ENCODE results near the gene TUBGCP6.

Gene TUBGCP6

GRCh38 chr22:50220603-50221409 is 24.0 kb downstream of the TUBGCP6 start:
- peaks cover 7% of the 10 kb centered on the region for H3K27me3 Mint-ChIP-seq (ENCODE audit: low read depth, poor library complexity)
- no peak for DNase-seq

DNA sequence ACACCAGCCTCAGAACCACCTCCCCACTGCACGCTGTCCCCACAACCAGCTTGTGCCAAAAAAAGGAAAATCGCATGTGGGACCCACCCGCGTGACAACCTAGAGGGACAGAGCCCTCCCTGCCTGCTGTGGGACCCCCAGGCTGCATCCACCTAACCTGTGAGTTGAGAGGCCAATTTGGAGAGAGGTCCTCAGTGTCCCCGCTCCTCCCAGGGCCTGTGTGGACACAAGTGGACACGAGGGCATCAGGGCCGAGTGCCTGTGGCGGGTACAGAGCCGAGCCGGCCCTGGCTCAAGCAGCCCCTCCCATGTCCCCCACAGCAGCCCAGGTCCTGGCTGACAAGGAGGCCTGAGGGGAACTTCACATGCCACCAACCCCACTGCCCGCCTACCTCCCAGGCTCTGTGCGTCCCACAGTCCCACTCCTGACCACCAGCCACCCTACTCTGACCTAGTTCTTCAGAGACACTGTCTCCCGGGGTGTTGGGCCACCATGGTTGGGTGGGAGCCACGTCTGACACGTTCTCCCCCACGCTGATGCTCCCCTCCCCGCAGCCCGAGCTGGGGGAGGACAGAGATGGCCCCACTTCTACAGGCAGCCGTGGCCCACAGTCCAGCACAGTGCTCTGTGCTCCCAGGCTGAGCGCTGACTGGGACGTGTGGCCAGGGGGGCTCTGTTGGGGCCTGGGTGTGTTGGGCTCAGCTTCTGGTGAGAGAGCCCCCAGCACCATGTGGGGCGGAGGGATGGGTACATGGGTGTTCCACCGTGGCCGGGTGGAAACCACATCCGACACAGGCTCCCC is 24.8 kb downstream of the TUBGCP6 start:
- Mint-ChIP-seq H3K4me3 (no peak overlapping the region), H3K9me3 (no peaks in the 10 kb centered on the region), H3K36me3 (ENCODE audit: low read depth) (peaks cover 37% of the 10 kb centered on the region), H3K27ac (no peak overlapping the region), H3K4me1 (peaks cover 5% of the 10 kb centered on the region), H3K27me3 (ENCODE audit: low read depth, poor library complexity) (peaks cover 3% of the 10 kb centered on the region)
- TF ChIP-seq, protein P1, sequence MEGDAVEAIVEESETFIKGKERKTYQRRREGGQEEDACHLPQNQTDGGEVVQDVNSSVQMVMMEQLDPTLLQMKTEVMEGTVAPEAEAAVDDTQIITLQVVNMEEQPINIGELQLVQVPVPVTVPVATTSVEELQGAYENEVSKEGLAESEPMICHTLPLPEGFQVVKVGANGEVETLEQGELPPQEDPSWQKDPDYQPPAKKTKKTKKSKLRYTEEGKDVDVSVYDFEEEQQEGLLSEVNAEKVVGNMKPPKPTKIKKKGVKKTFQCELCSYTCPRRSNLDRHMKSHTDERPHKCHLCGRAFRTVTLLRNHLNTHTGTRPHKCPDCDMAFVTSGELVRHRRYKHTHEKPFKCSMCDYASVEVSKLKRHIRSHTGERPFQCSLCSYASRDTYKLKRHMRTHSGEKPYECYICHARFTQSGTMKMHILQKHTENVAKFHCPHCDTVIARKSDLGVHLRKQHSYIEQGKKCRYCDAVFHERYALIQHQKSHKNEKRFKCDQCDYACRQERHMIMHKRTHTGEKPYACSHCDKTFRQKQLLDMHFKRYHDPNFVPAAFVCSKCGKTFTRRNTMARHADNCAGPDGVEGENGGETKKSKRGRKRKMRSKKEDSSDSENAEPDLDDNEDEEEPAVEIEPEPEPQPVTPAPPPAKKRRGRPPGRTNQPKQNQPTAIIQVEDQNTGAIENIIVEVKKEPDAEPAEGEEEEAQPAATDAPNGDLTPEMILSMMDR (IDR thresholded peaks at IDR 0.05) = no peak
- DNase-seq = no peak

More at GRCh38 chr22:50220603-50221409, 24.0 kb downstream of the TUBGCP6 start:
- no peaks in the 10 kb centered on the region for H3K9me3 Mint-ChIP-seq
- H3K36me3 Mint-ChIP-seq (ENCODE audit: low read depth) = peaks cover 33% of the 10 kb centered on the region
- H3K4me1 Mint-ChIP-seq = peaks cover 5% of the 10 kb centered on the region
- TF ChIP-seq, protein P1 (IDR thresholded peaks at IDR 0.05) = no peak
- no peak overlapping the region for H3K27ac Mint-ChIP-seq
- H3K4me3 Mint-ChIP-seq = no peak overlapping the region

- H3K27ac Mint-ChIP-seq = no peak overlapping the region
- H3K4me3 Mint-ChIP-seq = no peak overlapping the region
- peaks cover 4% of the 10 kb centered on the region for H3K4me1 Mint-ChIP-seq
- no peaks in the 10 kb centered on the region for H3K9me3 Mint-ChIP-seq
- no peak for DNase-seq
- TF ChIP-seq, protein P1 (IDR thresholded peaks at IDR 0.05) = no peak
- peaks cover 42% of the 10 kb centered on the region for H3K36me3 Mint-ChIP-seq (ENCODE audit: low read depth)
- H3K27me3 Mint-ChIP-seq (ENCODE audit: low read depth, poor library complexity) = peaks cover under 1% of the 10 kb centered on the region
These were observed 25.7 kb downstream of the TUBGCP6 start for GRCh38 chr22:50218996-50219727.

GRCh38 chr22:50218153-50218995 is 26.4 kb downstream of the TUBGCP6 start:
- H3K9me3 Mint-ChIP-seq = no peaks in the 10 kb centered on the region
- H3K36me3 Mint-ChIP-seq (ENCODE audit: low read depth) = peaks cover 43% of the 10 kb centered on the region
- no peak for DNase-seq
- no peak overlapping the region for H3K27ac Mint-ChIP-seq
- no peak overlapping the region for H3K4me3 Mint-ChIP-seq
- H3K27me3 Mint-ChIP-seq (ENCODE audit: low read depth, poor library complexity) = no peaks in the 10 kb centered on the region
- TF ChIP-seq, protein P1 (IDR thresholded peaks at IDR 0.05) = no peak
- no peaks in the 10 kb centered on the region for H3K4me1 Mint-ChIP-seq

DNA sequence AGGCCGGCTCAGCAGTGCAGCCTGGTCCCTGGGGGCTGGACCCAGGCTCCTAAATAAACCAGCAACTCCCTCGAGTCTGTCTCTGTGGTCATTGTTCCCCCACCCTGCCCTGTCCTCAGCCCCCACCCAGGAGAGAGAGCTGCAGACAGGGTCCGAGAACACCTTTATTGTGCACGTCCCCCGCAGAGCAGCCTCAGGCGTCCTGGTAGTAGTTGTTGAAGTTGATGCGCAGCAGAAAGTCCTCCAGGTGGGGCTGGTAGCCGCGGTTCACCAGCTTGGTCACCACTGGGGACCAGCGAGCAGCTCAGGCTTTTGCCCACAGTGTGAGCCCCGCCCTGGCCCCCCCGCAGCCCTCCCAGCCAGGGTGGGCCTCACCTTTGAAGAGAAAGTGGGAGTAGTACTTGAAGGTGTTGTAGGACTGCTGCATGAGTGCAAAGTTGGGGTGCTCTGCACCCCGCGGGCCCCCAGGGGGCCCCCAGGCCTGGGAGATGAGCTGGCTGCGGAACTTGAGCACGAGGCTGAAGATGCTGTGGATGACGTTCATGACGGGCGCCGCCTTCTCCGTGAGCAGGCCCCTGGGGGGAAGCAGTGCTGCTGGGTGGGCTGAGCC is 27.2 kb downstream of the TUBGCP6 start:
- TF ChIP-seq, protein P1 (IDR thresholded peaks at IDR 0.05) = no peak
- Mint-ChIP-seq H3K9me3 (no peaks in the 10 kb centered on the region), H3K36me3 (ENCODE audit: low read depth) (peaks cover 45% of the 10 kb centered on the region), H3K27me3 (ENCODE audit: low read depth, poor library complexity) (no peaks in the 10 kb centered on the region), H3K4me3 (no peak overlapping the region), H3K27ac (peak overlapping the region; percentile 66), H3K4me1 (no peaks in the 10 kb centered on the region)
- DNase-seq = no peak

Measured in nephron progenitor cell (in vitro differentiated cells).